GM12878 (cell line): ENCODE data around the gene TRIM71. TPM values are rescaled to one million over a fixed set of nuclear protein-coding genes. Genes with fewer than 3 reads are reported as not detected.
"Not testable (repeated sequence)": the region's sequence is repeated elsewhere in the genome, so short reads cannot be mapped to it uniquely, and the experiment has no call there.

Experiments used
- ATAC-seq: fragments of 200-7000 bp; cut with Tn5 transposase; 3 replicates; pipeline ENCODE4 v1.9.1; 2020; ENCODE audit warnings: mild to moderate bottlenecking, moderate library complexity
- BruUV-seq: library from RNA; stranded (reverse); fragments of 400-500 nt; replicated peaks from 2 replicates; lab custom pipeline; 2021; lab: Mats Ljungman, UMichigan
- CTCF ChIA-PET: fragments of 300-600 bp; sonication (Branson Sonifier 250); formaldehyde crosslinking; extraction: SDS; loops from one replicate; lab custom pipeline; 2021; ENCODE audit warnings: inconsistent platforms; lab: Yijun Ruan, JAX
- POLR2A ChIA-PET: fragments of 350-600 bp; formaldehyde crosslinking; extraction: SDS; loops from one replicate; lab custom pipeline; 2021; ENCODE audit warnings: inconsistent platforms; lab: Charles Lee
- RAD21 ChIA-PET: fragments of 300-600 bp; sonication (Branson Sonifier 250); formaldehyde crosslinking; loops from one replicate; lab custom pipeline; 2023; ENCODE audit warnings: antibody characterized with exemption; ENCODE audit not compliant: unreplicated experiment; lab: Charles Lee
- SMC1A ChIA-PET: fragments of 300-600 bp; sonication (Branson Sonifier 250); formaldehyde crosslinking; loops from one replicate; lab custom pipeline; 2023; ENCODE audit not compliant: unreplicated experiment, uncharacterized antibody; lab: Charles Lee
- DNase-seq: peaks from one replicate; pipeline ENCODE4 v3.0.0-alpha.2; 2011; ENCODE audit warnings: low read depth, low spot score
- FAIRE-seq: peaks from 3 replicates; lab custom pipeline; 2011; peaks lifted over from hg19 to GRCh38; lab: Jason Lieb, UNC
- H2AFZ ChIP-seq: 2 replicates; pipeline ENCODE4 v1.6.0; 2011; ENCODE audit warnings: low read depth, low read length, control low read depth; ENCODE audit not compliant: control insufficient read depth
- H3K27ac ChIP-seq: 2 replicates; pipeline ENCODE4 v1.5.1; 2011; ENCODE audit warnings: control low read depth; ENCODE audit not compliant: control insufficient read depth, insufficient read depth
- H3K27me3 ChIP-seq, 2 experiments: replicated peaks in 1 of 2; 2 replicates each; pipeline versions ENCODE4 v1.6.0 to v1.6.1; 2011; ENCODE audit warnings: low read length in 1 of 2; ENCODE audit not compliant: control insufficient read depth in 2 of 2, insufficient read depth in 2 of 2
- H3K36me3 ChIP-seq, 2 experiments: 2 replicates each; pipeline ENCODE4 v1.5.1; 2011; ENCODE audit warnings: low read length in 1 of 2; ENCODE audit not compliant: control insufficient read depth in 2 of 2, insufficient read depth in 2 of 2
- H3K4me1 ChIP-seq: 2 replicates; pipeline ENCODE4 v1.6.1; 2011; ENCODE audit warnings: mild to moderate bottlenecking, low read length, moderate library complexity, mixed read lengths; ENCODE audit not compliant: control insufficient read depth, insufficient read depth
- H3K4me2 ChIP-seq: 2 replicates; pipeline ENCODE4 v1.6.0; 2011; ENCODE audit warnings: control low read depth; ENCODE audit not compliant: control insufficient read depth, insufficient read depth
- H3K4me3 ChIP-seq: fragments of 200-600 bp; sonication (generic); 2 replicates; pipeline ENCODE4 v1.5.1; 2016
- H3K79me2 ChIP-seq: 2 replicates; pipeline ENCODE4 v1.6.0; 2011; ENCODE audit warnings: low read length; ENCODE audit not compliant: control insufficient read depth, insufficient read depth
- H3K9ac ChIP-seq: 2 replicates; pipeline ENCODE4 v1.8.0; 2011; ENCODE audit warnings: low read length, control low read depth, mixed read lengths; ENCODE audit not compliant: control insufficient read depth, insufficient read depth
- H3K9me3 ChIP-seq: replicated peaks from 3 replicates; pipeline ENCODE4 v1.5.1; 2011; ENCODE audit warnings: mild to moderate bottlenecking, low read length; ENCODE audit not compliant: control insufficient read depth, insufficient read depth
- H4K20me1 ChIP-seq: 2 replicates; pipeline ENCODE4 v1.6.0; 2011; ENCODE audit not compliant: control insufficient read depth, insufficient read depth
- ATF7 ChIP-seq: fragments of 450-650 bp; IDR thresholded peaks from 2 replicates; pipeline ENCODE4 v1.6.1; 2016; ENCODE audit warnings: low read depth, mild to moderate bottlenecking
- BRCA1 ChIP-seq: IDR thresholded peaks from 2 replicates; pipeline ENCODE4 v1.6.1; 2011; ENCODE audit warnings: low read depth, low read length, improper control_type of control experiment
- CHD2 ChIP-seq: IDR thresholded peaks from 2 replicates; pipeline ENCODE4 v1.6.1; 2011; ENCODE audit warnings: low read depth, low read length, improper control_type of control experiment, borderline replicate concordance
- LARP7 ChIP-seq: fragments of 450-650 bp; IDR thresholded peaks from 2 replicates; pipeline ENCODE4 v1.6.1; 2017; ENCODE audit warnings: mild to moderate bottlenecking
- NR2F1 ChIP-seq: fragments of 450-650 bp; conservative IDR thresholded peaks from 2 replicates; pipeline ENCODE4 v1.6.1; 2017; ENCODE audit warnings: mild to moderate bottlenecking
- RFX5 ChIP-seq: IDR thresholded peaks from 2 replicates; pipeline ENCODE4 v1.6.1; 2011; ENCODE audit warnings: low read depth, low read length, improper control_type of control experiment
- TCF12 ChIP-seq: IDR thresholded peaks from 2 replicates; pipeline ENCODE4 v1.6.1; 2011; ENCODE audit warnings: low read depth, mild to moderate bottlenecking, low read length
- TCF3 ChIP-seq: IDR thresholded peaks from 2 replicates; pipeline ENCODE4 v1.6.1; 2012; ENCODE audit warnings: low read depth, mild to moderate bottlenecking, low read length, borderline replicate concordance; ENCODE audit not compliant: insufficient read depth
- YBX1 ChIP-seq: fragments of 450-650 bp; IDR thresholded peaks from 2 replicates; pipeline ENCODE4 v1.6.1; 2016; ENCODE audit warnings: antibody characterized with exemption
- WGBS: methylation state at CpG from one replicate; pipeline ENCODE4 v1.1.6; 2016; ENCODE audit warnings: low lambda C conversion rate; ENCODE audit not compliant: insufficient replicate concordance, insufficient coverage; ENCODE audit errors: missing lambda C conversion rate; 5-methylcytosine and 5-hydroxymethylcytosine counted together
- in situ Hi-C: fragments of 300-500 bp; cut with MboI; formaldehyde crosslinking; loops from 9 replicates; pipeline ENCODE4 v1.14.3; 2018; ENCODE audit warnings: mixed read lengths
- intact Hi-C: fragments of 100-400 bp; cut with micrococcal nuclease; formaldehyde crosslinking; loops from one replicate; pipeline ENCODE4 v1.14.2; 2022; ENCODE audit not compliant: unreplicated experiment
- polyA plus RNA-seq, 11 experiments: library from polyadenylated mRNA; depleted of rRNA in 4 of 11; unstranded in 6 of 11; stranded (reverse) in 5 of 11; fragments of >200 nt; fragmentation: Nextera tagmentation in 4 of 11; fragmentation: Illumina TruSeq in 1 of 11; extraction: Ambion mirVana in 4 of 11; extraction: Trizol in 1 of 11; gene quantifications; 1 replicate in 1 of 11; 2 replicates in 10 of 11; pipeline versions ENCODE4 v1.2.1 to v1.2.3, GENCODE V29; 2011 to 2016; ENCODE audit warnings: inconsistent platforms in 2 of 11, missing spikeins in 2 of 11, low read depth in 1 of 11
- total RNA-seq, 4 experiments: library from RNA; depleted of rRNA in 3 of 4; stranded (reverse); fragments of >200 nt in 3 of 4; fragmentation: Illumina TruSeq in 1 of 4; extraction: Trizol in 1 of 4; gene quantifications; 2 replicates each; pipeline versions ENCODE4 v1.2.1 to v1.2.3, GENCODE V29; 2013 to 2021
- TF ChIP-seq, protein P1 (sequence below): fragments of 450-650 bp; IDR thresholded peaks from 2 replicates; pipeline ENCODE4 v1.6.1; 2016; ENCODE audit warnings: mild to moderate bottlenecking
- TF ChIP-seq, protein P2 (sequence below): fragments of 450-650 bp; IDR thresholded peaks from 2 replicates; pipeline ENCODE4 v1.6.1; 2016; ENCODE audit warnings: mild to moderate bottlenecking, moderate library complexity, borderline replicate concordance

Gene TRIM71
- total and polyA plus RNA-seq, 10 of the 15 experiments (the other 5 are each of a cell fraction or from before 2014, with no cell fraction given), result 0.02 to 1.8 (median 0.16) TPM

DNA sequence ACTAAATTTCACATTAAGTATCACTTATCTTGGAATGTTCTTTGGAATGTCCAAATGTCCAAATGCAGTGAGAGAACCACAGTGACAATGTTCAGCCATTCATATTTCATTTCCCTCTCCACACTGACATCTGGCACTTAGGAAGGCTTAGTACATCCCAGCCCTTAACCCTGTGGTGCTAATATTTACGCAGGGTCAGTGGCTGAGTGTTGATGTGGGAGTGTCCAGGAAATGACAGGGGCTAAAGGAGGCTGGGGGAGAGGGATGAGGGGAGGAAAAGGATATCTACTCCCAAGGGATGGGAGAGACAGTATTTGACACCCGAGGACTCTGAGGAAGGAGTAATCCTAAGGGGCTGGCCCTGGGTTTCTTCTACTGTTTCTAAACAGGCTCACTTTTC is 119.5 kb downstream of the TRIM71 start:
- 46% methylated on average over 2 of the region's 2 CpGs for WGBS
- H3K9me3 ChIP-seq, result no peaks in the 10 kb centered on the region
- no peaks in the 10 kb centered on the region; a peak in 1 of 4 replicates for H3K27me3 ChIP-seq
- ChIA-PET CTCF (interaction anchor here (0.7 to 1.3 kb wide), 3 partner anchors 34 to 426 kb away, joined by 3 read pairs; no protein-coding TSS in a partner anchor), SMC1A (no interaction called here), RAD21 (interaction anchor here (0.6 kb wide), 1 partner anchor 135 kb away, joined by 3 read pairs; no protein-coding TSS in a partner anchor), POLR2A (no interaction called here)
- H3K4me1 ChIP-seq, result no peaks in the 10 kb centered on the region
- ATAC-seq (no peak), DNase-seq (no peak), FAIRE-seq (no peak)
- H4K20me1 ChIP-seq, result no peaks in the 10 kb centered on the region
- no peak overlapping the region for H3K9ac ChIP-seq
- no peak overlapping the region for H3K27ac ChIP-seq
- in situ Hi-C loops, result loop anchor here (10.0 kb wide), 1 partner anchor 433 kb away; the partner anchor contains the start of gene CMTM6
- no peak overlapping the region for H3K4me3 ChIP-seq
- no peak overlapping the region for H3K4me2 ChIP-seq
- TF ChIP-seq TCF12, result no peak
- TF ChIP-seq, protein P1, sequence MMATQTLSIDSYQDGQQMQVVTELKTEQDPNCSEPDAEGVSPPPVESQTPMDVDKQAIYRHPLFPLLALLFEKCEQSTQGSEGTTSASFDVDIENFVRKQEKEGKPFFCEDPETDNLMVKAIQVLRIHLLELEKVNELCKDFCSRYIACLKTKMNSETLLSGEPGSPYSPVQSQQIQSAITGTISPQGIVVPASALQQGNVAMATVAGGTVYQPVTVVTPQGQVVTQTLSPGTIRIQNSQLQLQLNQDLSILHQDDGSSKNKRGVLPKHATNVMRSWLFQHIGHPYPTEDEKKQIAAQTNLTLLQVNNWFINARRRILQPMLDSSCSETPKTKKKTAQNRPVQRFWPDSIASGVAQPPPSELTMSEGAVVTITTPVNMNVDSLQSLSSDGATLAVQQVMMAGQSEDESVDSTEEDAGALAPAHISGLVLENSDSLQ, result no peak
- no peak for TF ChIP-seq RFX5
- TF ChIP-seq ATF7, result no peak
- no peak for TF ChIP-seq BRCA1
- TF ChIP-seq TCF3, result no peak
- no peak for TF ChIP-seq CHD2
- no peak for TF ChIP-seq YBX1
- TF ChIP-seq LARP7, result no peak
- TF ChIP-seq, protein P2, sequence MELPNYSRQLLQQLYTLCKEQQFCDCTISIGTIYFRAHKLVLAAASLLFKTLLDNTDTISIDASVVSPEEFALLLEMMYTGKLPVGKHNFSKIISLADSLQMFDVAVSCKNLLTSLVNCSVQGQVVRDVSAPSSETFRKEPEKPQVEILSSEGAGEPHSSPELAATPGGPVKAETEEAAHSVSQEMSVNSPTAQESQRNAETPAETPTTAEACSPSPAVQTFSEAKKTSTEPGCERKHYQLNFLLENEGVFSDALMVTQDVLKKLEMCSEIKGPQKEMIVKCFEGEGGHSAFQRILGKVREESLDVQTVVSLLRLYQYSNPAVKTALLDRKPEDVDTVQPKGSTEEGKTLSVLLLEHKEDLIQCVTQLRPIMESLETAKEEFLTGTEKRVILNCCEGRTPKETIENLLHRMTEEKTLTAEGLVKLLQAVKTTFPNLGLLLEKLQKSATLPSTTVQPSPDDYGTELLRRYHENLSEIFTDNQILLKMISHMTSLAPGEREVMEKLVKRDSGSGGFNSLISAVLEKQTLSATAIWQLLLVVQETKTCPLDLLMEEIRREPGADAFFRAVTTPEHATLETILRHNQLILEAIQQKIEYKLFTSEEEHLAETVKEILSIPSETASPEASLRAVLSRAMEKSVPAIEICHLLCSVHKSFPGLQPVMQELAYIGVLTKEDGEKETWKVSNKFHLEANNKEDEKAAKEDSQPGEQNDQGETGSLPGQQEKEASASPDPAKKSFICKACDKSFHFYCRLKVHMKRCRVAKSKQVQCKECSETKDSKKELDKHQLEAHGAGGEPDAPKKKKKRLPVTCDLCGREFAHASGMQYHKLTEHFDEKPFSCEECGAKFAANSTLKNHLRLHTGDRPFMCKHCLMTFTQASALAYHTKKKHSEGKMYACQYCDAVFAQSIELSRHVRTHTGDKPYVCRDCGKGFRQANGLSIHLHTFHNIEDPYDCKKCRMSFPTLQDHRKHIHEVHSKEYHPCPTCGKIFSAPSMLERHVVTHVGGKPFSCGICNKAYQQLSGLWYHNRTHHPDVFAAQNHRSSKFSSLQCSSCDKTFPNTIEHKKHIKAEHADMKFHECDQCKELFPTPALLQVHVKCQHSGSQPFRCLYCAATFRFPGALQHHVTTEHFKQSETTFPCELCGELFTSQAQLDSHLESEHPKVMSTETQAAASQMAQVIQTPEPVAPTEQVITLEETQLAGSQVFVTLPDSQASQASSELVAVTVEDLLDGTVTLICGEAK, result no peak
- TF ChIP-seq NR2F1, result no peak
- no peaks in the 10 kb centered on the region for H3K36me3 ChIP-seq
- H2AFZ ChIP-seq, result no peak overlapping the region
- intact Hi-C loops, result no loop called here
- no TSS peak for BruUV-seq
- no peaks in the 10 kb centered on the region for H3K79me2 ChIP-seq

DNA sequence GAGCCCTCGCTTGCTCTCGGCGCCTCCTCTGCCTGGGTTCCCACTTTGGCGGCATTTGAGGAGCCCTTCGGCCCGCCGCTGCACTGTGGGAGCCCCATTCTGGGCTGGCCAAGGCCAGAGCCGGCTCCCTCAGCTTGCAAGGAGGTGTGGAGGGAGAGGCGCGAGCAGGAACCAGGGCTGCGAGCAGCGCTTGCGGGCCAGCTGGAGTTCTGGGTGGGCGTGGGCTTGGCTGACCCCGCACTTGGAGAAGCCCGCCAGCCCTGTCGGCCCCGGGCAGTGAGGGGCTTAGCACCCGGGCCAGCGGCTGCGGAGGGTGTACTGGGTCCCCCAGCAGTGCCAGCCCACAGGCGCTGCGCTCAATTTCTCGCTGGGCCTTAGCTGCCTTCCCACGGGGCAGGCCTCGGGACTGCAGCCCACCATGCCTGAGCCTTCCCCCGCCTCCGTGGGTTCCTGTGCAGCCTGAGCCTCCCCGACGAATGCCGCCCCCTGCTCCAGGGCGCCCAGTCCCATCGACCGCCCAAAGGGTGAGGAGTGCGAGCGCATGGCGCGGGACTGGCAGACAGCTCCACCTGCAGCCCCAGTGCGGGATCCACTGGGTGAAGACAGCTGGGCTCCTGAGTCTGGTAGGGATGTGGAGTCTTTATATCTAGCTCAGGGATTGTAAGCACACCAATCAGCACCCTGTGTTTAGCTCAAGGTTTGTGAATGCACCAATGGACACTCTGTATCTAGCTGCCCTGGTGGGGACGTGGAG is 121.9 kb downstream of the TRIM71 start:
- H3K79me2 ChIP-seq, DNase-seq, intact Hi-C loops, H4K20me1 ChIP-seq, H3K27ac ChIP-seq, H2AFZ ChIP-seq, H3K4me2 ChIP-seq, ATAC-seq, H3K9me3 ChIP-seq, FAIRE-seq, H3K27me3 ChIP-seq, H3K4me1 ChIP-seq, BruUV-seq, H3K36me3 ChIP-seq, CTCF ChIA-PET, H3K4me3 ChIP-seq, POLR2A ChIA-PET, RAD21 ChIA-PET, H3K9ac ChIP-seq: not testable (repeated sequence)
- in situ Hi-C loops, result loop anchor here (10.0 kb wide), 1 partner anchor 435 kb away; the partner anchor contains the start of gene CMTM6
- SMC1A ChIA-PET, result interaction anchor here (1.2 kb wide), 1 partner anchor 207 kb away, joined by 5 read pairs; no protein-coding TSS in a partner anchor
- WGBS, result 62% methylated on average over 17 of the region's 40 CpGs
